K562 (cell line): Measurements from ENCODE around the gene NDUFV3. TPM values are rescaled to one million over a fixed set of nuclear protein-coding genes. Genes with fewer than 3 reads are reported as not detected.
A peak's percentile ranks its signal among the peaks of the same experiment; 100 is the strongest.

ENCODE experiments used
- ARID1B ChIP-seq: fragments of 450-650 bp; IDR thresholded peaks from 2 replicates; pipeline ENCODE4 v1.6.1; 2016; ENCODE audit warnings: antibody characterized with exemption, mild to moderate bottlenecking, inconsistent platforms
- ARNT ChIP-seq, 2 experiments: fragments of 450-650 bp; IDR thresholded peaks; 2 replicates each; pipeline ENCODE4 v1.6.1; 2016; ENCODE audit warnings: mild to moderate bottlenecking in 1 of 2
- CBX3 ChIP-seq, 2 experiments: IDR thresholded peaks; 1 replicate in 1 of 2; 2 replicates in 1 of 2; pipeline ENCODE4 v1.6.1; 2012; ENCODE audit warnings: inconsistent platforms in 2 of 2, low read length in 2 of 2, borderline replicate concordance in 1 of 2, control low read depth in 1 of 2
- DPF2 ChIP-seq: fragments of 450-650 bp; IDR thresholded peaks from 2 replicates; pipeline ENCODE4 v1.6.1; 2016
- EHMT2 ChIP-seq: fragments of 450-650 bp; IDR thresholded peaks from 2 replicates; pipeline ENCODE4 v1.6.1; 2018; ENCODE audit warnings: antibody characterized with exemption
- ETV5 ChIP-seq: sonication (generic); formaldehyde crosslinking; IDR thresholded peaks from 2 replicates; pipeline ENCODE4 v1.4.0; 2020; ENCODE audit warnings: low read depth, mild to moderate bottlenecking, missing genetic modification reagents
- HDAC2 ChIP-seq: fragments of 450-650 bp; IDR thresholded peaks from 2 replicates; pipeline ENCODE4 v1.6.1; 2016; ENCODE audit warnings: mild to moderate bottlenecking
- MIER1 ChIP-seq: fragments of 450-650 bp; IDR thresholded peaks from 2 replicates; pipeline ENCODE4 v1.6.1; 2016; ENCODE audit warnings: antibody characterized with exemption, mild to moderate bottlenecking, low read depth
- NCOR1 ChIP-seq: fragments of 450-650 bp; IDR thresholded peaks from 2 replicates; pipeline ENCODE4 v1.6.1; 2016; ENCODE audit warnings: mild to moderate bottlenecking, moderate library complexity
- TOE1 ChIP-seq, 2 experiments: fragments of 450-650 bp in 1 of 2; sonication (generic) in 1 of 2; formaldehyde crosslinking in 1 of 2; IDR thresholded peaks; 2 replicates each; pipeline versions ENCODE4 v1.7.1 to v1.8.0; 2016 to 2022; ENCODE audit warnings: borderline replicate concordance in 2 of 2, mild to moderate bottlenecking in 2 of 2, antibody characterized with exemption in 1 of 2, inconsistent platforms in 1 of 2, low read depth in 1 of 2, missing genetic modification reagents in 1 of 2, moderate library complexity in 1 of 2
- ZNF134 ChIP-seq: fragments of 250-450 bp; sonication (Bioruptor Pico); conservative IDR thresholded peaks from 2 replicates; pipeline ENCODE4 v1.4.0; 2020
- ZNF764 ChIP-seq: fragments of 250-450 bp; sonication (Bioruptor Pico); IDR thresholded peaks from 2 replicates; pipeline ENCODE4 v1.4.0; 2020; ENCODE audit warnings: low read depth, mild to moderate bottlenecking, moderate library complexity
- polyA plus RNA-seq, 8 experiments: library from polyadenylated mRNA; depleted of rRNA in 4 of 8; stranded (reverse) in 5 of 8; unstranded in 3 of 8; fragments of >200 nt; fragmentation: Nextera tagmentation in 2 of 8; fragmentation: Illumina TruSeq in 1 of 8; extraction: Ambion mirVana in 2 of 8; extraction: Trizol in 1 of 8; gene quantifications; 2 replicates each; pipeline versions ENCODE4 v1.2.1 to v1.2.3, GENCODE V29; 2011 to 2014; ENCODE audit warnings: inconsistent platforms in 1 of 8, missing spikeins in 1 of 8
- total RNA-seq, 7 experiments: library from RNA; depleted of rRNA in 6 of 7; stranded (reverse); fragments of >200 nt in 6 of 7; fragmentation: Illumina TruSeq in 2 of 7; extraction: Trizol in 2 of 7; gene quantifications; 2 replicates each; pipeline versions ENCODE4 v1.2.1 to v1.2.3, GENCODE V29; 2011 to 2021; ENCODE audit warnings: low replicate concordance in 1 of 7
- TF ChIP-seq, protein P1 (sequence below), 2 experiments: IDR thresholded peaks in 1 of 2; conservative IDR thresholded peaks in 1 of 2; 2 replicates each; pipeline ENCODE4 v1.6.1; 2016; ENCODE audit warnings: low read depth in 2 of 2, mild to moderate bottlenecking in 1 of 2, missing compliant biosample characterization in 1 of 2, missing genetic modification characterization in 1 of 2, moderate library complexity in 1 of 2
- TF ChIP-seq, protein P2 (sequence below): fragments of 200-400 bp; formaldehyde crosslinking; IDR thresholded peaks from 2 replicates; pipeline ENCODE4 v1.6.1; 2017; ENCODE audit warnings: mild to moderate bottlenecking, low read depth, low read length, moderate library complexity
- TF ChIP-seq, protein P3 (sequence below): sonication (generic); formaldehyde crosslinking; IDR thresholded peaks from 2 replicates; pipeline ENCODE4 v1.8.0; 2022; ENCODE audit warnings: mild to moderate bottlenecking, missing genetic modification reagents
- TF ChIP-seq, protein P4 (sequence below): fragments of 450-650 bp; IDR thresholded peaks from 2 replicates; pipeline ENCODE4 v1.6.1; 2018; ENCODE audit not compliant: partially characterized antibody
- TF ChIP-seq, protein P5 (sequence below): fragments of 450-650 bp; IDR thresholded peaks from 2 replicates; pipeline ENCODE4 v1.6.1; 2016; ENCODE audit warnings: borderline replicate concordance

NDUFV3 gene
- total and polyA plus RNA-seq, 9 of the 15 experiments (the other 6 are each of a cell fraction or from before 2014, with no cell fraction given), result 19.1 to 87.8 (median 74.3) TPM

DNA sequence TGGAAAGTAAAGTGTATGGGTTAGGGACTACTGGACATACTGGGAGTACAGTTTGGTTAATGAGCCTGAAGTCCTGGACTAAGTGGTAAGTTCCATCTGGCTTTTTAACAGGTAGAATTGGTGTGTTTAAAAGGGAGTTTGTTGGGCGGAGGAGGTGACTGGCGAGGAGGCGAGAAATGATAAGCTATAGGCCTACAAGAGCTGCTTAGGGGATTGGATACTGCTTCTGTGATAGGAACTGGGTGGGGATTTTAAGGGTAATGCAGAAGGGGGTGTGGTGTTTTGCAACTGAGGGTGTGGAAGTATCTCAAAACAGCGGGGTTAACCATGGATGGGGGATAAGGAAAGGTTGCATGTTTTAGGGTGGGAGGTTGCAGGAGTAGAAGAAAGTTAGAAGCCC is 28.8 kb downstream of the NDUFV3 start (continued):
- TF ChIP-seq, protein P1, sequence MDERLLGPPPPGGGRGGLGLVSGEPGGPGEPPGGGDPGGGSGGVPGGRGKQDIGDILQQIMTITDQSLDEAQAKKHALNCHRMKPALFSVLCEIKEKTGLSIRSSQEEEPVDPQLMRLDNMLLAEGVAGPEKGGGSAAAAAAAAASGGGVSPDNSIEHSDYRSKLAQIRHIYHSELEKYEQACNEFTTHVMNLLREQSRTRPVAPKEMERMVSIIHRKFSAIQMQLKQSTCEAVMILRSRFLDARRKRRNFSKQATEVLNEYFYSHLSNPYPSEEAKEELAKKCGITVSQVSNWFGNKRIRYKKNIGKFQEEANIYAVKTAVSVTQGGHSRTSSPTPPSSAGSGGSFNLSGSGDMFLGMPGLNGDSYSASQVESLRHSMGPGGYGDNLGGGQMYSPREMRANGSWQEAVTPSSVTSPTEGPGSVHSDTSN (CRISPR knock-in tag; IDR thresholded peaks at IDR 0.05; ENCODE audit: low read depth), result no peak
- TF ChIP-seq, protein P1 (tag; conservative IDR thresholded peaks at IDR 0.05; ENCODE audit: low read depth), result no peak
- peak; percentile 42 for TF ChIP-seq ARID1B
- TF ChIP-seq ETV5 (CRISPR knock-in tag), result no peak
- TF ChIP-seq, protein P2, sequence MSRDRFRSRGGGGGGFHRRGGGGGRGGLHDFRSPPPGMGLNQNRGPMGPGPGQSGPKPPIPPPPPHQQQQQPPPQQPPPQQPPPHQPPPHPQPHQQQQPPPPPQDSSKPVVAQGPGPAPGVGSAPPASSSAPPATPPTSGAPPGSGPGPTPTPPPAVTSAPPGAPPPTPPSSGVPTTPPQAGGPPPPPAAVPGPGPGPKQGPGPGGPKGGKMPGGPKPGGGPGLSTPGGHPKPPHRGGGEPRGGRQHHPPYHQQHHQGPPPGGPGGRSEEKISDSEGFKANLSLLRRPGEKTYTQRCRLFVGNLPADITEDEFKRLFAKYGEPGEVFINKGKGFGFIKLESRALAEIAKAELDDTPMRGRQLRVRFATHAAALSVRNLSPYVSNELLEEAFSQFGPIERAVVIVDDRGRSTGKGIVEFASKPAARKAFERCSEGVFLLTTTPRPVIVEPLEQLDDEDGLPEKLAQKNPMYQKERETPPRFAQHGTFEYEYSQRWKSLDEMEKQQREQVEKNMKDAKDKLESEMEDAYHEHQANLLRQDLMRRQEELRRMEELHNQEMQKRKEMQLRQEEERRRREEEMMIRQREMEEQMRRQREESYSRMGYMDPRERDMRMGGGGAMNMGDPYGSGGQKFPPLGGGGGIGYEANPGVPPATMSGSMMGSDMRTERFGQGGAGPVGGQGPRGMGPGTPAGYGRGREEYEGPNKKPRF, result no peak
- TF ChIP-seq TOE1 (IDR thresholded peaks at IDR 0.05; ENCODE audit: borderline replicate concordance), result 0 out of 2 replicates have a peak, but pooled peaks have one; percentile 43
- TF ChIP-seq TOE1 (CRISPR knock-in tag; IDR thresholded peaks at IDR 0.05; ENCODE audit: borderline replicate concordance, low read depth), result no peak
- no peak for TF ChIP-seq CBX3 (IDR thresholded peaks at IDR 0.05; ENCODE audit: borderline replicate concordance in 1 of 2, low read length in 2 of 2)
- TF ChIP-seq NCOR1, result no peak
- no peak for TF ChIP-seq ZNF134 (CRISPR knock-in tag)
- TF ChIP-seq, protein P3, sequence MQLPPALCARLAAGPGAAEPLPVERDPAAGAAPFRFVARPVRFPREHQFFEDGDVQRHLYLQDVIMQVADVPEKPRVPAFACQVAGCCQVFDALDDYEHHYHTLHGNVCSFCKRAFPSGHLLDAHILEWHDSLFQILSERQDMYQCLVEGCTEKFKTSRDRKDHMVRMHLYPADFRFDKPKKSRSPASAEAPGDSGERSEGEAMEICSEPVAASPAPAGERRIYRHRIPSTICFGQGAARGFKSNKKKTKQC (CRISPR knock-in tag), result no peak
- TF ChIP-seq ZNF764, result no peak
- TF ChIP-seq DPF2, result peak; percentile 55; the same call in 1 of the 2 replicates
- no peak for TF ChIP-seq ARNT (IDR thresholded peaks at IDR 0.05)
- peak; percentile 42; the same call in 1 of the 2 replicates for TF ChIP-seq HDAC2
- TF ChIP-seq, protein P4, sequence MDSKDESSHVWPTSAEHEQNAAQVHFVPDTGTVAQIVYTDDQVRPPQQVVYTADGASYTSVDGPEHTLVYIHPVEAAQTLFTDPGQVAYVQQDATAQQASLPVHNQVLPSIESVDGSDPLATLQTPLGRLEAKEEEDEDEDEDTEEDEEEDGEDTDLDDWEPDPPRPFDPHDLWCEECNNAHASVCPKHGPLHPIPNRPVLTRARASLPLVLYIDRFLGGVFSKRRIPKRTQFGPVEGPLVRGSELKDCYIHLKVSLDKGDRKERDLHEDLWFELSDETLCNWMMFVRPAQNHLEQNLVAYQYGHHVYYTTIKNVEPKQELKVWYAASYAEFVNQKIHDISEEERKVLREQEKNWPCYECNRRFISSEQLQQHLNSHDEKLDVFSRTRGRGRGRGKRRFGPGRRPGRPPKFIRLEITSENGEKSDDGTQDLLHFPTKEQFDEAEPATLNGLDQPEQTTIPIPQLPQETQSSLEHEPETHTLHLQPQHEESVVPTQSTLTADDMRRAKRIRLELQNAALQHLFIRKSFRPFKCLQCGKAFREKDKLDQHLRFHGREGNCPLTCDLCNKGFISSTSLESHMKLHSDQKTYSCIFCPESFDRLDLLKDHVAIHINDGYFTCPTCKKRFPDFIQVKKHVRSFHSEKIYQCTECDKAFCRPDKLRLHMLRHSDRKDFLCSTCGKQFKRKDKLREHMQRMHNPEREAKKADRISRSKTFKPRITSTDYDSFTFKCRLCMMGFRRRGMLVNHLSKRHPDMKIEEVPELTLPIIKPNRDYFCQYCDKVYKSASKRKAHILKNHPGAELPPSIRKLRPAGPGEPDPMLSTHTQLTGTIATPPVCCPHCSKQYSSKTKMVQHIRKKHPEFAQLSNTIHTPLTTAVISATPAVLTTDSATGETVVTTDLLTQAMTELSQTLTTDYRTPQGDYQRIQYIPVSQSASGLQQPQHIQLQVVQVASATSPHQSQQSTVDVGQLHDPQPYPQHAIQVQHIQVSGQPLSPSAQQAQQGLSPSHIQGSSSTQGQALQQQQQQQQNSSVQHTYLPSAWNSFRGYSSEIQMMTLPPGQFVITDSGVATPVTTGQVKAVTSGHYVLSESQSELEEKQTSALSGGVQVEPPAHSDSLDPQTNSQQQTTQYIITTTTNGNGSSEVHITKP, result peak; percentile 65
- TF ChIP-seq, protein P5, sequence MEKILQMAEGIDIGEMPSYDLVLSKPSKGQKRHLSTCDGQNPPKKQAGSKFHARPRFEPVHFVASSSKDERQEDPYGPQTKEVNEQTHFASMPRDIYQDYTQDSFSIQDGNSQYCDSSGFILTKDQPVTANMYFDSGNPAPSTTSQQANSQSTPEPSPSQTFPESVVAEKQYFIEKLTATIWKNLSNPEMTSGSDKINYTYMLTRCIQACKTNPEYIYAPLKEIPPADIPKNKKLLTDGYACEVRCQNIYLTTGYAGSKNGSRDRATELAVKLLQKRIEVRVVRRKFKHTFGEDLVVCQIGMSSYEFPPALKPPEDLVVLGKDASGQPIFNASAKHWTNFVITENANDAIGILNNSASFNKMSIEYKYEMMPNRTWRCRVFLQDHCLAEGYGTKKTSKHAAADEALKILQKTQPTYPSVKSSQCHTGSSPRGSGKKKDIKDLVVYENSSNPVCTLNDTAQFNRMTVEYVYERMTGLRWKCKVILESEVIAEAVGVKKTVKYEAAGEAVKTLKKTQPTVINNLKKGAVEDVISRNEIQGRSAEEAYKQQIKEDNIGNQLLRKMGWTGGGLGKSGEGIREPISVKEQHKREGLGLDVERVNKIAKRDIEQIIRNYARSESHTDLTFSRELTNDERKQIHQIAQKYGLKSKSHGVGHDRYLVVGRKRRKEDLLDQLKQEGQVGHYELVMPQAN, result no peak
- no peak for TF ChIP-seq MIER1
- TF ChIP-seq EHMT2, result peak; percentile 46; the same call in 1 of the 2 replicates
